ENCODE data around the gene DGKD.

- no peak for TF ChIP-seq POLR2A (IDR thresholded peaks at IDR 0.05)
- TF ChIP-seq, protein P1, sequence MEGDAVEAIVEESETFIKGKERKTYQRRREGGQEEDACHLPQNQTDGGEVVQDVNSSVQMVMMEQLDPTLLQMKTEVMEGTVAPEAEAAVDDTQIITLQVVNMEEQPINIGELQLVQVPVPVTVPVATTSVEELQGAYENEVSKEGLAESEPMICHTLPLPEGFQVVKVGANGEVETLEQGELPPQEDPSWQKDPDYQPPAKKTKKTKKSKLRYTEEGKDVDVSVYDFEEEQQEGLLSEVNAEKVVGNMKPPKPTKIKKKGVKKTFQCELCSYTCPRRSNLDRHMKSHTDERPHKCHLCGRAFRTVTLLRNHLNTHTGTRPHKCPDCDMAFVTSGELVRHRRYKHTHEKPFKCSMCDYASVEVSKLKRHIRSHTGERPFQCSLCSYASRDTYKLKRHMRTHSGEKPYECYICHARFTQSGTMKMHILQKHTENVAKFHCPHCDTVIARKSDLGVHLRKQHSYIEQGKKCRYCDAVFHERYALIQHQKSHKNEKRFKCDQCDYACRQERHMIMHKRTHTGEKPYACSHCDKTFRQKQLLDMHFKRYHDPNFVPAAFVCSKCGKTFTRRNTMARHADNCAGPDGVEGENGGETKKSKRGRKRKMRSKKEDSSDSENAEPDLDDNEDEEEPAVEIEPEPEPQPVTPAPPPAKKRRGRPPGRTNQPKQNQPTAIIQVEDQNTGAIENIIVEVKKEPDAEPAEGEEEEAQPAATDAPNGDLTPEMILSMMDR (IDR thresholded peaks at IDR 0.05), result no peak
Measured at GRCh38 chr2:233451950-233452349, 97.7 kb downstream of the DGKD start.
